NCI-H146 treated with DMSO at 0.1 percent for 48 hours (cell line): Measurements from ENCODE around the gene CDK14.

Experiments
- DNase-seq: peaks from one replicate; lab custom pipeline; 2025; ENCODE audit not compliant: unreplicated experiment; lab: John Stamatoyannopoulos, UW

The CDK14 gene

DNA sequence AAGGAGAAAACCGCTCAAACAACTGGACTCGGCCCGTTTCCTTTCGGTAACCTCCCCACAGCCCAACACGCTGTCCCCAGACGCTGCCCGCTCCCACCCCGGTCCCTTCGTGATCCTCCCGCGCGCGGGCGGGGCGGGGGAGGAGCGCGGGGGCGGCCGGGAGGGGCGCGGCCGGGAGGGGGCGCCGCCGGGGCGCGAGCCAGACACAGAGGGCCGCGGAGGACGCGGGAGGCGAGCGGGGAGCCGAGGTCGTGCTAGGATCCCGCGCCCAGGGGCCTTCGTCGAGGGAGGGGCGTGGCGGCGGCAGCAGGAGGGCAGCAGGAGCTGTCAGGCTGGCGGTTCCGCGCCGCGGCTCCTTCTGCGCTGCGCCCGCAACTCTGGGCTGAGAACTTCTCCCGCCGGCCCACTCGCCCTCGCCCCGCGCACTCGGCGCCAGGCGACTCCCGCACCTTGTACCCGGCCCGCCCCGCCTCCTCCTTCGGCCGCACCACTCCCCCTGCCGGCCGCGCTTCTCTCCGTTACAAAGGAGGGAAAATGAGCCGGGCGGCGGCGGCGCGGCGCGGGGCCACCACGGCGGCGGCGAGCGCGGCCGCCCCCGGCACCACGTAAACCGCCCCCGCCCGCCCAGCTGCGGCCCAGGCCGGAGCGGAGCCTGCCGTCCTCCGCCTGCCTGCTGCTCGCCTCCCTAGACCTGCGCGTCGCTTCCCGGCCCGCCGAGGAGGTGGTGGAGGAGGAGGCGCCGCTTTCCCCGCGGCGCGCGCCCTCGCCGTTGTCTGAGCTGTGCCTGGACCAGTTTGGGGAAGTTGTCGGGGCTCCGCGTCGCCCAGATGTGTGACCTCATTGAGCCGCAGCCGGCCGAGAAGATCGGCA lies at the start of gene CDK14:
CDK14 (plus strand) TSS at position 521 of the 870 bp plus-strand sequence; CDS start at position 828, 307 bp downstream.
- peak; percentile 37 for DNase-seq

- DNase-seq: no peak
Observed at GRCh38 chr7:90551036-90551435, 45.1 kb upstream of the CDK14 start.

GRCh38 chr7:90552521-90552920 lies 43.6 kb upstream of the CDK14 start:
- no peak for DNase-seq

- no peak for DNase-seq
Observed at GRCh38 chr7:90560730-90561129, 35.4 kb upstream of the CDK14 start.

- DNase-seq: no peak
Observed at GRCh38 chr7:90563286-90563685, 32.8 kb upstream of the CDK14 start.

DNA sequence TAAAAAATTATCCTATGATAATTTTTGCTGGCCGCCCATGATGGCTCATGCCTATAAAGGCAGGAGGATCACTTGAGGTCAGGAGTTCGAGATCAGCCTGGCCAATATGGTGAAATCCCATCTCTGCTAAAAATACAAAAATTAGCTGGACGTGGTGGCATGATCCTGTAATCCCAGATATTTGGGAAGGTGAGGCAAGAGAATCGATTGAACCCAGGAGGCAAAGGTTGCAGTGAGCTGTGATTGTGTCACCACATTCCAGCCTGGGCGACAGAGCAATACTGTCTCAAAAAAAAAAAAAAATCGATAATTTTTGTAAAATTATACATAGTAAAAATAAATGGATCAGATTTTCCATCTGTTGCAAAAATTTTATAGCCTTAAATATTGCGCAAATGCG lies 31.7 kb upstream of the CDK14 start:
- no peak for DNase-seq

DNA sequence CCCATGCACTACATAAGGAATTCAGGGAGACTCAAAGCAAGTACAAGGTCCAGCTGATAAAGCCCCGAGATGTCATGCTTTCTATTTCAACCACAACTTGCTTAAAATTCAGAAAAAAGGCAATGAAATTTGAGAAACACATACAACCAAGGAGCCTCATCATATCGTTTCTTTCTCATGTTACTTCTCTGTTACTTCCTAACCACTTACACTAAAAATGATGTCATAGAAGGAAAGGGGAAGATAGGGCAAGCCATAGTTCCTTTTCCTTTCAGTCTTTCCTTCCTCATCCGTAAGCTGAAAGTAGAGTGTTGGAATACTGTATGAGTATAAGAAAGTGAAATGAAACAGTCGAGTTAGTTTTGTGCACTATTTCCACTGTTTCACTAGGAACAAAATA lies 27.9 kb upstream of the CDK14 start:
- DNase-seq: no peak

- no peak for DNase-seq
Observed at GRCh38 chr7:90569368-90569767, 26.8 kb upstream of the CDK14 start.

DNA sequence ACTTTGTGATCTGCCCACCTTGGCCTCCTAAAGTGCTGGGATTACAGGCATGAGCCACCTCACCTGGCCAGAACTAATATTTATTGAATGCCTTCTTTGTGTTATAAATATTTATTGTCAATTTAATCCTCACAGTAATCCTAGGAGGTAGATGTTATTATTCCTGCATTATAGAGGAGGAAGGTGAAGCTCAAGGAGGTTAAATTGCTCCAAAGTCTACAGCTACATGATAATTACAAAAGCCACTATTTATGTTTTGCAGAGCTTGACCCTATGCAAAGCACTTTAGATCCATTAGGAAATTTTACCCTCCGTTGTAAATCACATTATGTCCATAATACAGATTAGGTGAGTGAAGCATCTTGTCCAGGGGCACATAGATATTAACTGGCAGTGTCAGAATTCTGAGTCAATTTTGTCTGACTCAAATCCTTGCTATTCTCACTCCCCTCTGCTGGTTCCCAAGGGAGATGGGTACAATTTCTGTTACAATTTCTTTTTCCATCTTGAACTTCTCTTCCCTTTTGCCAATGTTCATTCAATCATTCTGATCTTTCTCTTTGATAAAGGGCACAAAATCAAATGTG lies 25.7 kb upstream of the CDK14 start:
- DNase-seq: no peak

DNA sequence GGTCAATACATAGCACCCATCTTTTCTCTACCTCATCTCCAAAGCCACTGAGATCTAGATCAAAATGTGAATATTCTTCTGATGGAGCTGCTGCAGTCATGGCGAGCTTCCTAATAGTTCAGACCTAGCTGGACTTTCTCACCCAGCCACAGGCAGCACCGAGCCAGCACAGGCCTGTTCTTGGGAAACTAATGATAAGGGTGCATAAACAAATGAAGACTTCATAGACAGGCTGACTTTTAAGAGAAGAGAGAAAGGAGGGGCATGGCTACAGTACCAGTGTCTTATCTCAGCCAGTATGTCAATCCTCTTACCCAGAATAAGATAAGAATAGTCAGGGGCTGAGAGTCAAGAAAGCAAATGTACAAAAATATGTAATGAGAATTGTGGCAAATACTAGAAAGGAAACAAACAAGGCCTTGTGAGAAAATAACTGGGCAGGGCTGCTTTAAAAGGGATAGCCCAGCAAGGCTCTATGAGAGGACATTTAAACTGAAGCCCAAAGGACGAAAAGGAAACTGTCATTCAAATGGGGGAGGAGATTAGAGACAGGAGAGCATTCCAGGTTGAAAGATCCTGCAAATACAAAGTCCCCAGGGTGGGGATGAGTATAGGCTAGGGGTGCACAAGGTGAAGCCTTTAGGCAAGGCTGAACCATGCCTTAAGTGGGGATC lies 21.8 kb upstream of the CDK14 start:
- DNase-seq: no peak

DNA sequence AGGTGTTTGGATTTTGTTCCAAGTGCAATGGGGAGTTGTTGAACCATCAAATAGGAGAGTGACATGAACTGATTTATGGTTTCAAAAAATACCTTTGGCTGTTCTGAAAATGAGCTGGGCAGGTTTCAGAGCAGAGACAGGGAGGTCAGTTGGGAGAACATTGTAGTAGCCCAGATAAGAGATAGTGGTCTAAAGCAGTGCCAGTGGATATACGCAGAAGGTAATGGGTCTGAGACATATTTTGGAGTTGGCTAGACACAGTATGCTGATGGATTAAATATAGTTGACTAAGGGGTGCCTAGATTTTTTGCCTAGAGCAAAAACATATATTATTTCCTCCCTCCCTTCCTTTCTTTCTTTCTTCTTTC lies 21.3 kb upstream of the CDK14 start:
- DNase-seq: no peak

GRCh38 chr7:90579181-90579688 lies 16.9 kb upstream of the CDK14 start:
- no peak for DNase-seq

- no peak for DNase-seq
Observed at GRCh38 chr7:90580051-90580450, 16.1 kb upstream of the CDK14 start.

DNA sequence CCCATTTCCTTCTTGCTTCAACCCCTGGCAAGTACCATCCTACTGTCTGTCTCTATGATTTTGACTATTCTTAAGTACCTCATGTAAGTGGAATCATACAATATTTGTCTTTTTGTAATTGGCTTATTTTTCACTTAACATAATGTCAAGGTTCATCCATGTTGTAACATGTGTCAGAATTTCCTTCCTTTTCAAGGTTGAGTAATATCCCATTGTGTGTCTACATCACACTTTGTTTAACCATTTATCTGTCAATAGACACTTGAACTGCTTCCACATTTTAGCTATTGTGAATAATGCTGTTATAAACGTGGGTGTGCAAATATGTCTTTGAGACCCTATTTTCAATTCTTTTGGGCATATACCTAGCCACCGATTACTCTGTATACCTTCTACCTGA lies 14.0 kb upstream of the CDK14 start:
- no peak for DNase-seq

DNA sequence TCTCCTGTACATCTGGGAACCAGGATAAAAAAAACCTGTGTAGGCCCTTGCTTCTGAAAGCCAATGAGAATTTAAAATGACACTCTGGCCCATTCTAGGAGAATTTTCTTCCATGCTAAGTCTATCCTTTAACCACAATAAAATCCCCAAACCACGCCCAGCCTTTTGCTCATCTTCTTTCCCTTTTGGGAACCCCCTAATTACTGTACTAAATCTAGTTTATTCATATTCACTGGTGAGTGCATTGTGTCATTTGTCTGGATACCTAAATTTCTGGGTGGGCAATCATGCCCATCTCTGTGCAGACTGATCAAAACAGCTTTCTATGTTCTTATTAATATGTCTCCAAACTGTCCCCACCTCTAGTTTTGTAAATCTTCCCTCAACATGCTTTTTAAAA lies 11.7 kb upstream of the CDK14 start:
- no peak for DNase-seq

DNA sequence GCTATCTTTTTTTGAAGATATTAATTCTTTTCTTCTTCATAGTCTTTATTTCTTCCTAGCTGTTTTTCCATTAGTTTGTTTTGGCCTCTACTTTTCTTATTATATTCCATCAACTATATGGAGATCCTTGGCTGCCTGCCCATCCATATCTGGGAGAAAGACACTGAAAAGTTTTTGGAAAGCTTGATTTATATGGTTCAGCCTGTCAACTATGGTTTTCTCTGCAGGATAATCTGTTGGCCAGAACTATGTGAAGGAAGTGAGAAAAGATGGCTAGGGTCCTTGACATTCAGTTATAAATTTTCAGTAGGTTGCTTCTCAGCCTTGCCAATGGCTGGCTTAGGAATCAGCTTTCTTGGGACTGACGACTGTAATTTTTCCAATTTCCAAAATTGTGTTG lies 10.0 kb upstream of the CDK14 start:
- DNase-seq: no peak

DNA sequence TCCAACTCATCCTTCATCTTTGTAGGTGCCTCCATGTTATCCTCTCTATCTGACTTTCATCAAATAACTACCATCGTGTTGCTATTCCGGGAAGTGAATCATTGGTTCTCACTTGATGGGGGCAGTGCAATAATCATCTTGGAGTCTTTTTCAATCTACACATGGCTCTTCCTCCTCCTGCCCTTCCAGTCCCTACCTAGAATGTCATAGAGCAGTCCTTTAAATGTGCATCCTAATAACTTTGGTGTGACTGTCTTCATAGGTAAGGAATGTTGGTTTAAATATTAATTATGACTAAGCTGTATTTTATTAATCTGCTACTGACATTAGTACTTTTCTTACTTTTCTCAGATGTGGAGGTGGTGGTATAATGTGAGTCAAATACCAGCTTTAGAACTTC lies 8.4 kb upstream of the CDK14 start:
- no peak for DNase-seq

GRCh38 chr7:90592033-90592432 lies 4.1 kb upstream of the CDK14 start:
- no peak for DNase-seq

DNA sequence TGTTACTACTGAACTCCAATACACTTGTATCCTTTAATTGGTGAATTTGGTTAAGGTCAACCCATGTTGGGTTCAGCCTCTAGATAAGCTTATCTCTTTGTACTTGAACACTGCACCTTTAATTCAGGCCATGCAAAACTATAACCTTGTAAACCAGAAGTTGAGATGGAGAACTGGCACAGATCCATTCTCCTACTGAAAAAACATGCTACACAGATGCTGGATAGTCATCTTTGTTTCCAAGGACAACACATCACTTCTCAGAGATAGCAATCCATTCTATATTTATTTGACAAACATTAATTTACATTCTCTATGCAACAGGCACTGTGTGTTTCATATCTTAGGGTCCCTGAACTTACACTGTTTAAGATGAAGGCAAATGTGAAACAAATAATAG lies 2.9 kb upstream of the CDK14 start:
- DNase-seq: no peak

DNA sequence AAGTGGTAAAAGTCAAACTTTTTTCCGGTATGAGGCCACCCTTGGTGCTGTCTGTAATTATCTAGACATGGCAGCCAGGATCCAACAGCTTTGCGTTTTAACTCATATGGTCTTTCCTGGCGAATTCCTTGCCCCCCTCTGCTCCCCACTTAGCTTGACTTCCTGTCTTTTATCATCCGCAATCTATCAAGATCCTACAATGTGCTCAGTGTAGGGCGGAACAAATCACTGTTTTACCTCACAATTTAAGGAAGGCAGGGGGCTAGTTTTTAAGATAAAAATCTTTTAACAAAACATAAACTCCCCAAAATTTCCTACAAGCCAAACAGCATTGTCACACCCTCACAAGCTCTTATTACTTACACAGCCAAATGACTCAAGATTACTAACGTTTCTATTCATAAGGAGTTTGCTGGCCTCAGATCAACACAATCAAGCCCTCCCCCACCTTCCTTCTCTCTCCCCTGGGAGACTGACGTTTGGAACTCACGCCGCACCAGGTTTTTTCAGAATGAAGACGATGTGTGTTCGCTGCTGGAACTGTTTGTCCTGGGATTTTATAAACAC lies 1.3 kb upstream of the CDK14 start:
- no peak for DNase-seq

GRCh38 chr7:90595342-90595800 lies 750 bp upstream of the CDK14 start:
- DNase-seq: no peak
